ENCODE data around the gene SLC39A13.

Gene SLC39A13

DNA sequence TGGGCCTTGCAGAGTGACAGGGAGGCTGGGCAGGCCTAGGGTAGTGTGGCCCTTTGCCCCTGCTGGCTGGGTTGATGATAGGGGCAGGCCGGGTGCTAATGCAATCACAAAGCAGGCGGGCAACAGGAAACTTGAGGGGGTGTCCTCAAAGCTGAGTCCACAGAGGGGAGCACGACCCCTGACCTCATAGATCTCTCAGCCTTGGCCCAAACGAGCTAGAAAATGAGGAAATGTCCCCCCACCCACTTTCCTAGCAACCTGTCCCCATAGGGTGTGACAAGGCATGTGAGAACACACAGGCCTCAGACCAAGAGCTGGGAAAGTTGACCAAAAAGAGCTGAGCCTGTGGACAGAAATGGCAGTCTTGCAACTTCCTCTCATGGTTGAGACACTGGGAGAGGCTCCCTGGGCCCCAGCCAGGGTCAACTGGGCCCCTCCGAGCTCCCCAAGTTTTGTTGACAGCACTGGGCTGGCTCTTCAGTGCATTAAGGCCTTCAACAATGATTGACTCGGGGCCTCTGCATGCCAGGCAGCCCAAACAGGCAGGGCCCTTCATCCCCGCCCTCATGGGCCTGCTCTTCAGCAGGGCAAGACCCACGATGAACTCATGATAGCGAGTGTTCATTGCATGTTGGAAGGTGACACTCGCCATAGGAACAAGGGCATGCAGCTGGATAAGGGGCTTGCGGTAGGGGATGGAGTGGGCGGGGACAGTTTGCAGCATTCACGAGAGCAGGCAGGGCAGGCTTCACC lies 20.3 kb upstream of the SLC39A13 start:
- DNase-seq: no peak

DNA sequence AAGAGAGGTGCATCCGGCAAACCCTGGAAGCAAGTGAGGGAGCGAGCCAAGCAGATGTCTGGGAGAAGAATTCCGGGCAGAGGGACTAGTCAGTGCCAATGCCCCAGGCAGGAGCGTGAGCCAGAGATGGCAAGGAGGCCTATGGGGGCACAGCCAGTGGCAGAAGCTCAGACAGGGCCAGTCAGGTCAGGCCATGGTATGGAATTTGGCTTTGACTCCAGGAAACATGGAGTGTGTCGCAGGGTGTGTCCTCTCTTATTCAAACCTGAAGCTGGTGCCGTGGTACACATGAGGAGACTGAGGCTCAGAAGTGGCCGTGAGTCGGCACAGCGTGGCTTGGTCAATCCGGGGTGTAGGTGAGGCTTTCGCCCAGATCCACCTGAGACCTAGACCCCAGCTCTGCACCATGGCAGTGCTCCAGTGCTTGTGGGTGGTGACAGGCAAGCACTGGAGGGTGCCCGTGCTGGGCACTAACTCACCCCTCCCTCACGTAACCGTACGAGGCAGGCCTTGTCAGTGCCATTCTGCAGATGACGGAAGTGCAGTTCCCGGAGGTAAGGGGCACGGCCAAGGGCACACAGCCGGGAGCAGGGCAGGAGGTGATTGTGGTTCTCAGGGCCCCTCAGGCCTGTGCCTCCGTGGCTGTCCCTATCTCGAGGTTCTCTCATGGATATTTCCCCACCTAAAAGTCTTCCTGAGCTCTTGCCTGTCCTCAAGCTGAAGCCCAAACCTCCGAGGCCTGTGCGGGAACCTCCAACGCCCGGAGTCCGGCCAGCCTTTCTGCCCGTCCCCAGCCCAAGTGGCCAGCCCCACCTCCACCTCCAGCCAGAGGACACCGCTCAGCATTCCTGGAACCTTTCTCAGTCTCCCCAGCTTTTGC lies 19.5 kb upstream of the SLC39A13 start:
- no peak for DNase-seq

DNA sequence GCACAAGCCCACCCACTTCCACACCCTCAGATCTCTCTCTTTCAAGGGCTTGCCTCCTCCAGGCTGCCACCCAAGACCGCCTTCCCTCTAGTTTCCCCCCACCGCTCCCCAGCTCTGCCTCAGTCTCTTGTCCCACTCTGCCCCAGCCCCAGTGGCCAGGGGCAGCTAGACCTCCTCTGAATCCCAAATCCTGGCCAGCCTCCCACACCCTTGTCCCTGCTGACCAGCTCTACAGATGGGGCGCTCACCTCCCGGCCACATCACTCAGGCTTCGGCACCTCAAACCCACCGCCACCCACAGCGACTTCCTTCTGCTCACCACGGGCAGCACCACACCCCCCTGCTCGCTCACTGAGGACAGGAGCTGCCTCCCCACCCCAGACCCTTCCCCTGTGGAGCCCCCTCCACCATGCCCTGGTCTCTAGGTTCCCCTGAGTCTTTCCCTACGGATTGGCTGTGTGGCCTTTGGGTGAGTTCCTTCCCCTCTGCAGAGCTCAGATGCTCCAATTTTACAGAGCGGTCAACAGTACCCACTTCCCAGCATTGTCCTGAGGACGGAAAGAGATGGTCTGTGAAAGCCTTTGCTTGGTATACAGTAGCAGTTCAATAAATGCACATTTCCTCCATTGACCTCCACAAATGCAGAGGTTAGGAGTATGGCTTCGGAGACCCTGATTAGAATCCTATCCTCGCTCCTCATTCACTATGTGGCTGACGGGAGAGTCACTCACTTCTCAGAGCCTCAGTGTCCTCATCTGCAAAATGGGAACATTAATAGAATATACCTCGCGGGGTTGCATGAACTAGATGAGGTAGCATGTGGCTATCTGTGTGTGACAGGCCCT lies 18.6 kb upstream of the SLC39A13 start:
- DNase-seq: no peak

DNA sequence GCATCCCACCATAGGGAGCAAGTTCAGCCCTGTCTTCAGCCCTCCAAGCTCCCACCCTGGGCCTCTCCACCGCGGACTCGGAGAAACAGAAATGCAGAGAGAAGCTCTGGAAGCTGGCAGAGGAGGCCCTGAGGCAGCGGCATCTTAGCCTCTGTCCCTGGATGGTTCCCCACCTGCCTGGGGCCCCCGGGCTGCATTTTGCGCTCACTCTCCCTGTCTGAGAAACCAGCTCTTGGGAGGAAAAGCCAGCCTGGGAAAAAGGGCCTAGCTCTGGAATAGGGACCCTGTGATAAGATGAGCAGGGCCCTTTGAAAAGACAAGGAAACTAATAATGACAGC lies 18.0 kb upstream of the SLC39A13 start:
- no peak for DNase-seq

DNA sequence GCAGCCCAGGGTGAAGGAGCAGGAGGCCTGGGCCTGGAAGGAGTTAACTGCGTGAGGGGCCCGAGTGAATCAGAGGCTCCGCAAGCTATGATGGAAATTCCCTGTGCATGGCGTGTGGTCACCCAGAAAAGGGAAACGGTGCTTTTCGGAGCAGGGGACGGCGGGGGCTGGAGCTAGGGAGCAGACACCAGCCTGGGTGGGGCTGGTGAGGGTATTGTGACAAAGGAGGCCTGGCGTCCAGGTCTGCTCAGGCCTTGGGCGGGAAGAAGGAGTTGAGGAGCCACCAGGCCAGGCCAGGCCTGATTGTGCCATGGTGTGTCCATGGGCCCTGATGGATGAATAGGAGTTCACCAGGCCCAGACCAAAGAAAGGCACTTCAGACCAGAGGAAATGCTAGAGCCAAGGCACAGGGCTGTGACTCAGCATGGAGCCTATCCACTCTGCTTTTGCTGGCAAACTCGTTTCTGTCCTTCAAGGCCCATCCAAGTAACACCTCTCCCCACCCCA lies 17.3 kb upstream of the SLC39A13 start:
- DNase-seq: no peak

DNA sequence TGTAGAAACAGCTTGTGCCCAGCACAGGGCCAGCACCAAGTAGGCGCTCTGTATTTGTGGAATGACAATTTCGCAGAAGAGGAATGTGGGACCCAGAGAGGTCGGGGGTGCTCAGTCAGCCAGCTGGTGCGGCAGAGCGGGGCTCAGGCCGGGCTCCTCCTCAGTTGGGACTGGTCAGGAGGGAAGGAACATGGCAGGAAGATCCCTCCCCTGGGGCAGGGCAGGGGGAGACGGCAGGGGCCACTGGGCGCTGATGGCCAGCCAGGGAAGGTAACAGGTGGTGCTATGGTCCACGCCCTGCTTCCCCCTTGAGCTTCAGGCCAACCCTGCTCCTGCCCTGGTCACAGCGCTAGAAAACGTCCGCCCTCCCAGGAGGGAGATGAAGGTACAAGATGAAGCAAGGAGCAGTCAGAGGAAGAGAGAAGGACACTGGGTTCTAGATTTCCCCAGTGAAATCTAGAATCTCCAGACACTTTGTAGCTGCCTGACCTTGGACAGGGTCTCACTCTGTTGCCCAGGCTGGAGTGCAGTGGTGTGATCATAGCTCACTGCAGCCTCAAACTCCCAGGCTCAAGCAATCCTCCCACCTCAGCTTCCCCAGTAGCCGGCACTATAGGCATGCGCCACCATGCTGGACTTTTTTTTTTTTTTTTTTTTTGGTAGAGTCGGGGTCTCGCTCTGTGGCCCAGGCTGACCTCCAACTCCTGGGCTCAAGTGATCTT lies 16.5 kb upstream of the SLC39A13 start:
- DNase-seq: no peak

DNA sequence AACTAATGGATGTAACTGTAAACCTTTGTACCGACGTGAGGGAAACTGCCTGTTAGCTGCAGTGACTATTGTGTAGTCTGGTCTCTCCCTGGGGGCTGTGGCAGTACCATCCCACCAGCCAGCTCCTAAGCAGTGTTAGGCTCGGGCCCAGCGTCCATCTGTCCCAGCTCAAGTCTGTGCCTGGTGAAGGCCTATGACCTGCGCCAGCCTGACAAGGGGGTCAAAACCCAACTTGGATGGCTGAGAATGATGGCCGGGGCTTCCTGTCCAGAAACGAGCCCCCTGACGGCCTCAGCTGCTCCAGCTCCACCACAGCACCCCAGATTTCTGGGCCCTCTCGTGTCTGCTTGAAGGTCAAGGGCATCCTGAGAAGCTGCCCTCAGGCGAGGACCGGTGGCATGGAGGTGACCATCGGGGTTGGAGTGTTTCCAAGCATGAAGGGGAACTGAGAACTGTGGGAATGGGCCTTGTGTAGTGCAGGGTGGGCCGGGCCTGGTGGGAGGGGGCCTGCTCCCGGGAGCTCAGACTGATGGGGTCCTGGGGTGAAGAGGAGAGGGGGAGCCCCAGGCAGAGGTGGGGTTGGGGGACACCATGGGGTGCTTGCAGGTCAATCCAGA lies 15.7 kb upstream of the SLC39A13 start:
- no peak for DNase-seq

DNA sequence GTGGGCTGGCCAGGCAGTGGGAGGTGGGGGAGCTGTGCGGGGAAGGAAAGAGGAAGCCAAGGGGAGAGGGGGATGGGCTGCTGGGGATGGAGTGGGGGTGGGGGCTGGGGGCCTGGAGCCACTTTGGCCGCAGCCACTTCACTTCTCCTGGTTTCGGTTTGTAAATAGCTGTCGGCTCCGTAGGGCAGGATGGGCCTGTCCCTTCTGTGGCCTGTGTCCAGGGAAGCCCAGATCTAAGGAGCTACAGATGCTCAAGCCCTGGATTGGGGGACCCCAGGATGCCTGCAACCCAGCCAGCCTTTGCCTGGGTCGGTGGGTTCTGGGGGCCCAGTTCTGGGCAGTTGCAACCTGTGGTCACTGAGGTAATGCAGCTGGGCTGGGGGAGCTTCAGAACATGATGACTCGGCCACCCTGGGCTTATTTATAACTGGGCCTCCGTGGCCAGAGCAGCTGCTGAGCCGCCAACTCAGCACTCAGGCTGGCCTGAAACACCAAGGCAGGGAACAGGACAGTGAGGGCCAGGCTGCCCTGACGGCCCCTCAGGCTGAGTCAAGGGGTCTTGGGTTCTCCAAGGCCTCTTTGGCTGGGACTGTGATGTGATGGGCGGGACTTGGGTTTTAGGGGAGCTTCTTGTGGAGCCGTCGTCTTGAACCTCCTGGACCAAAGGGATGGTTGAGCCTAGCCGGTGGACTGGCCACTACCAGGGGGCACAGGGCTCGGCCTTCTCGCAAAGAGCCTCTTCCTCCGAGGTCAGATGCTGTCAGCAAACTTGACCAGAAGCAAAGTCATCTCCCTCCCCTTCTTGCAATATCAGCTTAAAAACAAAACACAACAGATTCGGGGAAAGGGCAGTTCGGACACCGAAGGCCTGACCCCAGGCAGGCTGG lies 15.0 kb upstream of the SLC39A13 start:
- no peak for DNase-seq

DNA sequence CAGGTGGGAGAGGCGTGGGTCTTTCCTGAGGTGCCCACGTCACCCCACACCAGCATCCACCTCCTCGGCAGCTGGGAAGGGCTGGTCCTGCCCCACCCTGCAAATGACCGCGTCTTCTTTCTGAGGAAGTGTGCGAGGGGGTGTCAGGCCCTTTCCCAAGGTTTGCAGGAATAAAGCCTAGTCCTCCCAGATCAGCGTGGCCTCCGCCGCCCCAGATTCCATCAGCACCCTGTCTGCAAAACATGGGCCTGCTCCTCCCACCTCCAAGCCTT lies 14.4 kb upstream of the SLC39A13 start:
- DNase-seq: no peak

DNA sequence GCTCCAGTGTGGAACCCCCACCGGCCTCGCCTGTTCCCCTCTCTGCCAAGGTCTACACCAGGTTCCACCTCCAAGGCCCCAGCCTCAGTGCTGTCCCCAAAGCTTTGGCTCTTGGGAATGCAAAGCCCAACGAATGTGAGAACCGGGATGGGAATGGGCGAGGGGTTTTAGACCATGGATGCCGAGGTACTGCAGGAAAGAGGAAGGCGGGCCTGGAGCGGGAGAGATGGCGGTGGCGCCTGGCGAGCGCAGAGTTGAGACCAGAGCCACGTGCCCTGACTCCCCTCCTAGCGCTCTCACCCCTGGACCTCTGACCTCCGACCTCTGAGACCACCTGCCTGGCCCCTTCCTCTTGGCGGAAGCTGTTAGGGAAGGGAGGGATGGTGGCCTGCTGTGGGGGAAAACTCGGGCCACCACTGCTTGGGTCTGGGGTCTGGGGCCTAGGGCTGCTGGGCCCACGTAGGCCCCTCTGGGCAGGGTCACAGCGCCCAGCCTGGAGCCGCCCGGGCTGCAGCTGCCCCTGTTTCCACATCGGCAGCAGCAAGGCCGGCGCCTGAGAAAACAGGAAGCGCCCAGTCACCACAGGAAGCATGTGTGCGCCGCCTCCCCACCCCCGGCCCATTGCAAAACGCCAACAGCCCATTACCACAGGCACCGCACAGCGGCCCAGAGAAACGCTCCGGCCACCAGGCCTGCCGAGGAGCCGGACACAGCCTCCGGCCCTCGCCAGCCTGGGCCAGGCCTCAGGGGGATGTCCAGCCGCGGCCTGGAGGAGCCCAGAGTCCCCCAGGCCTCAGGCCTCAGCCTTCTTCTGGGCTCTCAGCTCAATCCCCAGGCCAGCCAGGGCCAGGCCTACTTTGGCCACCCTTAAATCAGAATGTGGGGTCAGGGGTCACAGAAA lies 13.8 kb upstream of the SLC39A13 start:
- no peak for DNase-seq

DNA sequence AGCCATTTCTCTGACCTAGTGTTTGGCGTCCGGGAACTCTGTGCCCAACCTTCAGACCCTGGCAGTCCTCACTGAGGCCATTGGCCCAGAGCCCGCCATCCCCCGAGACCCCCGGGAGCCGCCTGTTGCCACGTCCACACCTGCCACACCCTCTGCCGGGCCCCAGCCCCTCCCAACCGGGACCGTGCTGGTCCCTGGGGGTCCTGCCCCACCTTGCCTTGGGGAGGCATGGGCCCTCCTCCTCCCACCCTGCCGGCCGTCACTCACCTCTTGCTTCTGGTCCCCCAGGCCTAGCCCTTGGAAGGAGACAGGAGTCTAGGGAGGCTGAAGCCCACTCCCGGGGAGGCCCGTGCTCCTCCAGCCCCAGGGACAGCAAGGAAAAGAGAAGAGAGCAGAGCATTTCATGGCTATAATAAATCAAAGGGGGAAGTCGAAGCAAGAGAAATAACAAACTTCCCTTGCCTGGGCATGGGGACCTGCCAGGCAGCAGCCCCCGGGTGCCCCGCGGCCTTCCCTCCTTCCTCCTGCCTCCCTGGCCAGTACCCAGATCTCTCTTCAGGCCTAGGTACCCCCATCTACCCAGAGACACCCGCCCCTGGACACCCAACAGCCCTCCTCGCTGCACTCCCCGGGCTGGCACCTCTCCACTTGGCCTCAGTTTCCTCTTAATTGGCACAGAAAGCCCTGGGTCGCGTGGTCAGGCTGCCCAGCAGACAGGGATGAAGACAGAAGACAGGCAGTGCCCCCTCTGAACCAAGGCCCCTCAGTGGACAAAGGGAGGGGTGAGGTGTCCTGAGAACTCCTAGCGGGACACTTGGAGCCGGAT lies 13.0 kb upstream of the SLC39A13 start:
- no peak for DNase-seq

DNA sequence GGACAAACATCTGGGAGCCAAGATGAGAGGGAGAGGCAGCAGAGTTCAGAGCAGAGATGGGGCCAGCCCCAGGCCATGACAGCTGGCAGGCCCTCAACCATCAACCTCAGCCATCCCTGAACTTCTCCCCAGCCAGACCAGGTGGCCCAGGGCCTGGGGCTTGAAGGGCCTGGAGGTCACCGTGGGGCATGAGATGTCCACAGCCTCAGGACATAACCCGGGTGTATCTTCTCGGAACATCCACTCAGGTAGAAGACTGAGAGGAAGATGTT lies 12.4 kb upstream of the SLC39A13 start:
- no peak for DNase-seq

DNA sequence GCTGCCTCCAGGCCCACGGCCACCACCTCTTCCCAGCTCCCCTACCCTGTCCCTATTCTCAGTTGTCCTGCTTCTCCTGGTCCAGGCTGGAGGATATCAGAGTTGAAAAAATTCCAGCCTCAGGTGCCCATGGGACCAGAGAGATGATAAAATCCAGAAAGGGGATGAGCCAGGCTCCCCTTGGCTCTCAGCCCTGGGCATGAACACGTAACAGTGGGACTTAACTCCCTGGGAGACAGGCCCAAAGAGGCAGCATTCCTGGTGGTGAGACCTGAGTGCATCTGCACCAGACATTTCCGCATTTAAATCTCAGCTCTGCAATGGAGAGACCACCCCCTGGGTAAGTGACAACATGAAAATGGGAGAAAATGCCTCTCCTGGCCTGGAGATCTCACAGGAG lies 10.4 kb upstream of the SLC39A13 start:
- no peak for DNase-seq

DNA sequence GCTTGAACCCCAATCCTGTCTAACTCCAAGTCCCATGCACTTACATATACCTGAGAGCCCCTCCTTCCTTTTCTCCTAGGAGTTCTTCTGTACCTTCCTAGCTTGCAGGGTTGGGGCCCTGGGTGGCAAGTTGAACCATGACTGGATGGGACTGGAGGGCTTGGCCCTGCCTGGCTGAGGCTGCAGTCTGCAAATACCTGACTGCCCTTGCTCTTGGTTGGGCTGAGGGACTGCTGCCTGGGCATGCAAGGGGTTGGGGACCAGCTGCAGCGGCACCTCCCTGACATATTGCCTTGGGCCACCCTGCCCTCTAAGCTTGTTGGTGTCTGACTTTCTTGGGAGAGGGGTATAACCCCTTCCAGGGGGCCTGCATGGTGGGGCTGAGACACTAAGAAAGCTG lies 9.8 kb upstream of the SLC39A13 start:
- DNase-seq: no peak

DNA sequence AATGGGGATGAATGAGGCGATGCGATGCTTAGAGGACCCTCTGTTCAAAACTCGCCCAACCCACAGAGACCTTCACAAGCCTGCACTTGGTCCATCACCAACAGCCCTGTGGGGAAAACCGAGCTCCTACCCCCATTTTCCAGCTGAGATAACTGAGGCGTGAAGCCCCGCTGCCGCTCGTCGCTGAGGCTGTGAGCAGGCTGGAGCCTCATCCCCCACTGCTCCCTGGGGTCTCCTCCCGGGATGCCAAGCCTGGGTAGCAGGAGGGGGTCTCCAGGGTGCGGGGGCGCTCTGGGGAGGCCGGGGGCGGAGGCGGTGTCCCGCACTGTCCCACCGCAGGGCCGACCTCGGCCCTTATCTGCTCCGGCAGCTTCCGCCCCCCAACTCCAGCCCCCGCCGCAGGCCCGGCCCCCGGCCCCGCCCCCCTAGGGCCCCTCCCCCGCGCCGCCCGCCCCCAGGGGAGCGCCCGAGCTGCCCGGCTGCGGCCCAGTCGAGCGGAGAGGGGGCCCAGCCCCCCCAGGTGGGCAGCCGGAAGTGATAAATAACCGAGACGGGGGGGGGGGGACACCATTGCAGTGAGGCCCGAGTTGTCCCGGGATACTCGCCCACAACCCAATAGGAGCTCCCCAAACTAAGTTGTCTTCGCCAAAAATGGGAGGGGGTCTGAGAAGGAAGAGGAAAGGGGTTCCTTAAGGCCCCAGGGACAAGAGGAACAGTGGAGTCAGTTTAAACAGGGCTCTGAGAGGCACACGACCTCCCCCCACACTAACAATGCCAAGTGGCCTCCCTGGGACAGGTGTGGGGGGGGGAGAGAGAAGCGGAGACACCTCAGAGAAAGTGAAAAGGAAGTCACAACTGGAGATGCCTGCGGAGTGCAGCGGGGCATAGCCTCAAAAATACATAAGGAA lies 8.3 kb upstream of the SLC39A13 start:
- no peak for DNase-seq

DNA sequence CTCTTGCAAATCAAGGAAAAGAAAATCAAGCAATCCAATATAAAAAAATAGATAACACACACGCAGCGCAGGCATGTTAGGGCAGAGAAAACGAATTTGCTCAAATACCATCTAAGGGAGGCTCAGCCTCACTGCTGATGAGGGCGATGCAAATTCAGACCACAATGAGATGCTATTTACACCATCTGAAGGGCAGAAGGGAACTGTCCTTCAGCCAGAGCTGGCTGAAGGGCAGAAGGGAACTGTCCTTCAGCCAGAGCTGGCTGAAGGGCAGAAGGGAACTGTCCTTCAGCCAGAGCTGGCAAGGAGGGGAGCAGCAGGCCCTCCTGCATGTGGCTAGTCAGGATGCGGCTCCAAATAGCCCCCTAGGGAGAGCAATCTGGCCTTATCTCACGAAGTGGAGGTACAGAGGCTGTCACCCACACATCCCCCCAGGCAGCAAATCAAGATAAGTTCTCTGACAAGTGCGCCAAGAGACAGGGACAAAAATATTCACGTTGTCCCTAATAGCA lies 7.6 kb upstream of the SLC39A13 start:
- no peak for DNase-seq

DNA sequence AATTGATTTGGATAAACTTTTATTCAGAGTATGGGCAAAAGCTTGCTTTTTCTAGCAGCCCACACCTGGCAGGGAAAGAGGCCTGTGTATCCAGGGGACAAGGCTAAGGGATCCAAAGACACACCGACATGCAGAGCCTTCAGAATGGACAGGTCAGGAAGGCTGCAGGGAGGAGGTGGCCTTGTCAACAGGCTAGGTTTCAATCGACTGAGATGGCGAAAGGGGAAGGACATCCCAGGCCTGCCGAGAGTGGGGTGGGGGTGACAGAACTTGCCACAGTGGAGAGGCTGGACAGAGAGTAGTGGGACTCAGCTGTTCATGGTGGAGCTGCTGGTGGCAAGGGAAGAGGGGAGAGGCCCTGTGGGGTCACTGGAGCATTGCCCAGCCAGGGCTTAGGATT lies 5.3 kb upstream of the SLC39A13 start:
- no peak for DNase-seq

DNA sequence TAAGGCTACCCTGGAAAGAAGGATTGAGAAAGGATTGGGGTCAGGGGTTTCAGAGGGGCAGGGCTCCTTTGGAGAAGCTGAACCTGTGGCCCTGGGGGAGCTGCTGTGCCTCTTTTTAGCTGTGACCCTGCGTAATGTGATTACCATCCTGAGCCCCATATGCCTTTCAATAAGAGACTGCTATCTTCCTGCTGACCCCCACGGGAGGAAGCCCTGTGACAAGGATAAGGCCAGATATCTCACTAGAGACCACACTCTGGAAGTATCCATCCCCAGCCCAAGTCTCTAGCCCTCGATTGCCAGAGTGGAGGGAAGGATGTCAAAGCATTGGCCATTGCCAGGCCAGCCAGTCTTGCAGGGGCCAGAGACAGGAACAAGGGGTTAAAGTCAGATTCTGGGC lies 4.8 kb upstream of the SLC39A13 start:
- no peak for DNase-seq
